H1 (cell line): Measurements from ENCODE around the gene ATP6V1F. TPM values are rescaled to one million over a fixed set of nuclear protein-coding genes. Genes with fewer than 3 reads are reported as not detected.
A peak's percentile ranks its signal among the peaks of the same experiment; 100 is the strongest.
"Not testable (repeated sequence)": the region's sequence is repeated elsewhere in the genome, so short reads cannot be mapped to it uniquely, and the experiment has no call there.

Experiments
- CTCF ChIA-PET: fragments of 300-600 bp; sonication (Branson Sonifier 250); formaldehyde crosslinking; loops from one replicate; lab custom pipeline; 2021; ENCODE audit not compliant: partially characterized antibody; lab: Charles Lee
- POLR2A ChIA-PET: fragments of 300-600 bp; sonication (Branson Sonifier 250); formaldehyde crosslinking; loops from one replicate; lab custom pipeline; 2021; ENCODE audit warnings: inconsistent platforms; ENCODE audit not compliant: partially characterized antibody; lab: Charles Lee
- DNase-seq, 2 experiments: peaks; one replicate each; pipeline versions ENCODE4 v3.0.0 to v3.0.0-alpha.2; 2010 to 2022; ENCODE audit warnings: low spot score in 2 of 2, low read depth in 1 of 2, mixed read lengths in 1 of 2
- FAIRE-seq: peaks from 2 replicates; lab custom pipeline; 2011; peaks lifted over from hg19 to GRCh38; lab: Jason Lieb, UNC
- H2AFZ ChIP-seq: 2 replicates; pipeline ENCODE4 v1.8.1; 2012; ENCODE audit warnings: low read length, inconsistent platforms
- H2AK5ac ChIP-seq: 2 replicates; pipeline ENCODE4 v1.6.1; 2013; ENCODE audit warnings: low read depth, low read length
- H2BK120ac ChIP-seq: replicated peaks from 2 replicates; pipeline ENCODE3; 2013; ENCODE audit warnings: low read depth, low read length, inconsistent platforms
- H2BK12ac ChIP-seq: 2 replicates; pipeline ENCODE4 v1.6.1; 2013; ENCODE audit warnings: low read depth, low read length
- H2BK15ac ChIP-seq: 2 replicates; pipeline ENCODE4 v1.6.1; 2013; ENCODE audit warnings: low read length
- H2BK20ac ChIP-seq: 2 replicates; pipeline ENCODE4 v1.6.1; 2013; ENCODE audit warnings: low read length
- H2BK5ac ChIP-seq: 2 replicates; pipeline ENCODE4 v1.6.1; 2013; ENCODE audit warnings: low read depth, low read length
- H3K14ac ChIP-seq: 2 replicates; pipeline ENCODE4 v1.6.1; 2013; ENCODE audit warnings: inconsistent platforms; ENCODE audit not compliant: insufficient read length
- H3K18ac ChIP-seq: 2 replicates; pipeline ENCODE4 v1.6.1; 2013; ENCODE audit warnings: low read length; ENCODE audit errors: extremely low read depth
- H3K23ac ChIP-seq: 2 replicates; pipeline ENCODE4 v1.6.1; 2013; ENCODE audit warnings: inconsistent platforms; ENCODE audit not compliant: insufficient read length
- H3K23me2 ChIP-seq: 2 replicates; pipeline ENCODE4 v1.6.1; 2013; ENCODE audit warnings: low read depth, low read length
- H3K27ac ChIP-seq: 2 replicates; pipeline ENCODE4 v1.6.1; 2011; ENCODE audit warnings: low read depth, low read length, inconsistent platforms
- H3K27me3 ChIP-seq, 4 experiments: replicated peaks in 1 of 4; 1 replicate in 1 of 4; 2 replicates in 3 of 4; pipeline versions ENCODE4 v1.6.1 to v1.8.1; 2011 to 2013; ENCODE audit warnings: low read length in 3 of 4, mild to moderate bottlenecking in 3 of 4, inconsistent platforms in 2 of 4, mixed read lengths in 2 of 4, moderate library complexity in 1 of 4; ENCODE audit not compliant: control insufficient read depth in 3 of 4, insufficient read depth in 3 of 4; ENCODE audit errors: extremely low read depth in 1 of 4
- H3K36me3 ChIP-seq, 4 experiments: 2 replicates each; pipeline versions ENCODE4 v1.6.1 to v1.8.1; 2011 to 2013; ENCODE audit warnings: mild to moderate bottlenecking in 4 of 4, low read length in 3 of 4, moderate library complexity in 2 of 4, control low read depth in 1 of 4, inconsistent platforms in 1 of 4; ENCODE audit not compliant: insufficient read depth in 4 of 4, control insufficient read depth in 2 of 4
- H3K4ac ChIP-seq: replicated peaks from 2 replicates; pipeline ENCODE3; 2013; ENCODE audit warnings: low read length, low read depth, mixed read lengths, inconsistent platforms; ENCODE audit not compliant: insufficient read length
- H3K4me1 ChIP-seq, 4 experiments: replicated peaks in 1 of 4; 1 replicate in 1 of 4; 2 replicates in 3 of 4; pipeline versions ENCODE4 v1.6.1 to v1.8.1; 2011 to 2013; ENCODE audit warnings: low read length in 3 of 4, inconsistent platforms in 2 of 4, mixed read lengths in 1 of 4; ENCODE audit not compliant: insufficient read depth in 4 of 4, control insufficient read depth in 3 of 4
- H3K4me2 ChIP-seq, 2 experiments: 2 replicates each; pipeline versions ENCODE4 v1.6.1 to v1.8.1; 2011 to 2013; ENCODE audit warnings: low read depth in 2 of 2, low read length in 2 of 2, control low read depth in 1 of 2, inconsistent platforms in 1 of 2, mild to moderate bottlenecking in 1 of 2; ENCODE audit not compliant: insufficient read depth in 1 of 2
- H3K4me3 ChIP-seq, 4 experiments: fragments of 200-600, 300-600 bp in 1 of 4; sonication (generic), shearing (Covaris generic), sonication (Bioruptor Twin) in 1 of 4; 2 replicates each; pipeline versions ENCODE4 v1.5.1 to v1.8.1; 2011 to 2016; ENCODE audit warnings: low read length in 4 of 4, low read depth in 3 of 4, control low read depth in 2 of 4, inconsistent platforms in 2 of 4, mild to moderate bottlenecking in 2 of 4, mixed read lengths in 1 of 4, moderate library complexity in 1 of 4; ENCODE audit not compliant: insufficient read depth in 2 of 4; ENCODE audit errors: extremely low read depth in 1 of 4
- H3K56ac ChIP-seq: replicated peaks from 2 replicates; pipeline ENCODE3; 2013; ENCODE audit warnings: low read depth, mild to moderate bottlenecking, mixed read lengths, low read length, inconsistent platforms; ENCODE audit not compliant: insufficient read length
- H3K79me1 ChIP-seq: 2 replicates; pipeline ENCODE4 v1.6.1; 2013; ENCODE audit warnings: low read depth, low read length, control low read depth
- H3K79me2 ChIP-seq, 2 experiments: 2 replicates each; pipeline versions ENCODE4 v1.6.1 to v1.8.1; 2012 to 2013; ENCODE audit warnings: low read length in 2 of 2, mild to moderate bottlenecking in 2 of 2, inconsistent platforms in 1 of 2; ENCODE audit not compliant: insufficient read depth in 2 of 2, control insufficient read depth in 1 of 2
- H3K9ac ChIP-seq, 4 experiments: replicated peaks in 1 of 4; 1 replicate in 1 of 4; 2 replicates in 3 of 4; pipeline versions ENCODE4 v1.6.1 to v1.8.1; 2011 to 2013; ENCODE audit warnings: low read depth in 3 of 4, low read length in 3 of 4, control low read depth in 2 of 4, mild to moderate bottlenecking in 2 of 4, moderate library complexity in 2 of 4, inconsistent platforms in 1 of 4; ENCODE audit errors: extremely low read depth in 1 of 4
- H3K9me3 ChIP-seq, 2 experiments: 2 replicates each; pipeline versions ENCODE4 v1.6.1 to v1.8.1; 2012 to 2013; ENCODE audit warnings: mild to moderate bottlenecking in 2 of 2, moderate library complexity in 2 of 2, control low read depth in 1 of 2, inconsistent platforms in 1 of 2, low read depth in 1 of 2, low read length in 1 of 2, mixed read lengths in 1 of 2; ENCODE audit not compliant: insufficient read depth in 2 of 2
- H4K20me1 ChIP-seq, 2 experiments: replicated peaks in 1 of 2; 2 replicates each; pipeline versions ENCODE3 to v1.8.1; 2011 to 2013; ENCODE audit warnings: inconsistent platforms in 2 of 2, low read length in 2 of 2, mild to moderate bottlenecking in 1 of 2; ENCODE audit not compliant: insufficient read depth in 2 of 2, control insufficient read depth in 1 of 2
- H4K5ac ChIP-seq: 2 replicates; pipeline ENCODE4 v1.6.1; 2013; ENCODE audit warnings: low read length, low read depth, mixed read lengths, inconsistent platforms; ENCODE audit not compliant: insufficient read length
- H4K8ac ChIP-seq: 2 replicates; pipeline ENCODE4 v1.8.0; 2013; ENCODE audit warnings: mild to moderate bottlenecking, moderate library complexity, low read length, inconsistent platforms; ENCODE audit not compliant: insufficient read depth; ENCODE audit errors: extremely low read depth
- H4K91ac ChIP-seq: replicated peaks from 2 replicates; pipeline ENCODE3; 2013; ENCODE audit warnings: low read length, mixed read lengths, inconsistent platforms; ENCODE audit not compliant: insufficient read length
- WGBS, 2 experiments: shearing (Covaris generic) in 1 of 2; methylation state at CpG; one replicate each; pipeline versions ENCODE4 v1.1.6 to v1.1.7; 2013 to 2015; ENCODE audit warnings: low lambda C conversion rate in 2 of 2, mixed read lengths in 2 of 2, inconsistent platforms in 1 of 2, low coverage in 1 of 2, missing lambda C conversion rate in 1 of 2; ENCODE audit not compliant: insufficient replicate concordance in 2 of 2, insufficient coverage in 1 of 2, insufficient read length in 1 of 2; ENCODE audit errors: extremely low coverage in 1 of 2, missing lambda C conversion rate in 1 of 2; 5-methylcytosine and 5-hydroxymethylcytosine counted together
- polyA plus RNA-seq, 7 experiments: library from polyadenylated mRNA; depleted of rRNA in 3 of 7; stranded (reverse) in 5 of 7; unstranded in 2 of 7; fragments of >200 nt in 5 of 7; fragments of 200-250 nt in 2 of 7; gene quantifications; 1 replicate in 5 of 7; 2 replicates in 1 of 7; 4 replicates in 1 of 7; pipeline versions ENCODE4 v1.2.1 to v1.2.3, GENCODE V29; 2011 to 2013; ENCODE audit warnings: missing spikeins in 2 of 7, mixed read lengths in 2 of 7
- total RNA-seq: library from RNA; stranded (reverse); fragmentation: NEBNext Ultra II Directional; extraction: Animal tissue kit (Norgen Biotek cat#: 25700); gene quantifications from 2 replicates; pipeline ENCODE4 v1.2.1, GENCODE V29; 2021

ATP6V1F gene
- total and polyA plus RNA-seq, 2 of the 8 experiments (the other 6 are each of a cell fraction or from before 2014, with no cell fraction given) = 104 to 318 TPM

GRCh38 chr7:128912709-128913495 lies 50.2 kb downstream of the ATP6V1F start:
- H3K4me3 ChIP-seq, FAIRE-seq, H2AFZ ChIP-seq, H2BK5ac ChIP-seq, H3K56ac ChIP-seq, H3K4ac ChIP-seq, H4K5ac ChIP-seq, POLR2A ChIA-PET, H3K23ac ChIP-seq, H3K9me3 ChIP-seq, H3K36me3 ChIP-seq, H2BK120ac ChIP-seq, H3K4me2 ChIP-seq, H2BK15ac ChIP-seq, H2BK20ac ChIP-seq, H3K9ac ChIP-seq, H4K8ac ChIP-seq, H2AK5ac ChIP-seq, H4K20me1 ChIP-seq, H3K18ac ChIP-seq, H3K27ac ChIP-seq, H3K14ac ChIP-seq, H4K91ac ChIP-seq, H3K79me1 ChIP-seq, H3K79me2 ChIP-seq: not testable (repeated sequence)
- Histone ChIP-seq H3K23me2 (peaks cover 17% of the 10 kb centered on the region; the same call in 1 of the 2 replicates), H3K4me1 (peaks cover 4 to 45% (median 20%) of the 10 kb centered on the region in 4 experiments), H3K27me3 (peaks cover 31 to 76% (median 61%) of the 10 kb centered on the region in 4 experiments), H2BK12ac (0 out of 2 replicates have a peak overlapping the region, but pooled peaks have one; percentile 68)
- WGBS, 2 experiments = 100% methylated on average over 1 of the region's 20 CpGs; no CpG with 5 or more reads in 1 of the 2 experiments
- CTCF ChIA-PET = interaction anchor here (1.5 to 2.8 kb wide), 2 partner anchors 9 to 44 kb away, joined by 5 to 11 read pairs; no protein-coding TSS in a partner anchor
- DNase-seq = peak in 1 of 2 experiments; percentile 30
